NCI-H2227 treated with DMSO at 0.1 percent for 48 hours (cell line): ENCODE data around the gene TENM4.
"Not testable (repeated sequence)": the region's sequence is repeated elsewhere in the genome, so short reads cannot be mapped to it uniquely, and the experiment has no call there.

Experiments used
- DNase-seq: peaks from one replicate; lab custom pipeline; 2025; lab: John Stamatoyannopoulos, UW

Gene TENM4

DNA sequence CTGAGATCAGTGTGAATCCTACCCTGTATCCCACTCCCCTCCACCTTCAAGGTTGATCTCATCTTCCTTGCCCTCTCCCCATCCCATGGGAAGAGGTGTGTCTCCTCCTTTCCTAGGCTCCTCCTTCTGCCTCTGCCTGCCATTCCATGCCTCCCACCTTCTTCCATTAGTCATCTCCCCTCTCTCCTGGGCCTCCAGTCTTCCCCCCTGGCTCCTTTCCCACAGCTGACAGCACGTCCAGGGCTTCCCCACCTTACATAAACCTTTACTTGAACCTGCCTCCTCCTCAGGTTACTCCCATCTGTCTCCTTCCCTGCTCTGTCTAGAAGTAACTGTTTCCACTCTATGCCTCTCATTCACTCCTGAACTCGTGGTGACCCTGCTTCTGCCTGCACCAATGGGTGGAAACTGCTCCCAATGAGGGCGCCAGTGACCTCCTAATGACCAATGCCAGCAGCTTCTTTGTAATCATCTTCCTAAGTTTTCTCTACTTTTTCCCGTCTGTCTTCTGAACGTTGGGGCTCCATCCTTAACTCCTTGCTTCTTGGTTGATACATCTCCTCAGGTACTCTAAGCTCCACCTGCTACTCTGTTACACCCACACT is 599.3 kb downstream of the TENM4 start:
- DNase-seq = no peak

- no peak for DNase-seq
These were observed 600.2 kb downstream of the TENM4 start for GRCh38 chr11:78840623-78841022.

DNA sequence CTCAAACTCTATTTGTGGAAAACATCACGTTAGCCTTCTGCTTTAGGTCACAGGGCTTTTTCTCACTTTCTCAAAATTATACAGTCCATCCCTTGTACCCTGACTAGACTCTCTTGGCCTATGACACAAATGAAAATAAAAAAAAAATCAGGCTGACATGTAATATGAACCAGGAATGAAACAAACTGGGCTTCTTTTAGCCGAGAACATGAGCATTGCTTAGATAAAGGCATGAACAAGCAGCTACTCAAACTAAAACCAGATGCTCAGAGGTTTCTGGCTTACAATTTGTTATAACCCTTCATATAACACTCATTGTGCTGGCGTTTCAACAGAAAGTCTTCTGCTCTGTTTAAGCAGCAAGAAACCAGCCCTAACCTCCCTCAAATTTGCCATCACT is 600.6 kb downstream of the TENM4 start:
- no peak for DNase-seq

DNA sequence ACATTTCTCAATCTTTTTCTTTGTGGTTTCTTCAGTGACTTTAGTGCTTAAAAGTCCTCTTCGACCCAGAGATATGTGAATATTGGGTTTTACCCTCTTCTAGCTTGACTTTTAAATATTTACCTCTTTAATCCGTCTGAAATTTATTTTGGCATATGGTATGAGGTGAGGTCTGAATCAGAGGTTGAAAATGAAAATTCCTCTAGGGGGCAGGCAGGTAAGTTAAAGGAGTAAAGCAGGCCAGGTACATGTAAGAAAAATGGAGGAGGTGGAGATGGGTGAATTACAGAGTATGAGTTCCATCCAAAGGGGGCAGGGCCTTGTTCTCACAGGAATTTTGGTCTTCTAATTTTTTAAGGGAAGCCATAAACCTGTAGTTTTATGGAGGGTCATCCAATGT is 602.4 kb downstream of the TENM4 start:
- no peak for DNase-seq

- no peak for DNase-seq
These were observed 605.2 kb downstream of the TENM4 start for GRCh38 chr11:78835646-78836045.

GRCh38 chr11:78834886-78835285 is 605.9 kb downstream of the TENM4 start:
- no peak for DNase-seq

DNA sequence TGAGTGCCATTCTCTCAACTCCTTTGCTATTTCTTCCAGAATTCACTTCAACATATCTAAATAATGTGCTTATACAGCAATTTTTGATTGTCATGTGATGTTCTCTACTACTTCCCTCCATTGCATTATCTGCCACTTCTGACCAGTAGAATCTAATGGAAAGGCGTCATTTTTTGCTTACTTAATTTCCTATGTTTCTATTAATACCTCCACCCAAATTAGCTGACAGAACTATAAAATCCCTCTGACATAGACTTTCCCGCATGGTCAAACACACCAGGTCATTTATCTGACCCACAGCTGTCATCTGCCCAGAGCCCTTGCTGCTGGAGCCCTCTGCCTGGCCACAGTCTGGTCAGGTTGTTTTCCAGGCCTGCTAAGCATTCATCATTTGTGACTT is 607.6 kb downstream of the TENM4 start:
- DNase-seq = no peak

DNA sequence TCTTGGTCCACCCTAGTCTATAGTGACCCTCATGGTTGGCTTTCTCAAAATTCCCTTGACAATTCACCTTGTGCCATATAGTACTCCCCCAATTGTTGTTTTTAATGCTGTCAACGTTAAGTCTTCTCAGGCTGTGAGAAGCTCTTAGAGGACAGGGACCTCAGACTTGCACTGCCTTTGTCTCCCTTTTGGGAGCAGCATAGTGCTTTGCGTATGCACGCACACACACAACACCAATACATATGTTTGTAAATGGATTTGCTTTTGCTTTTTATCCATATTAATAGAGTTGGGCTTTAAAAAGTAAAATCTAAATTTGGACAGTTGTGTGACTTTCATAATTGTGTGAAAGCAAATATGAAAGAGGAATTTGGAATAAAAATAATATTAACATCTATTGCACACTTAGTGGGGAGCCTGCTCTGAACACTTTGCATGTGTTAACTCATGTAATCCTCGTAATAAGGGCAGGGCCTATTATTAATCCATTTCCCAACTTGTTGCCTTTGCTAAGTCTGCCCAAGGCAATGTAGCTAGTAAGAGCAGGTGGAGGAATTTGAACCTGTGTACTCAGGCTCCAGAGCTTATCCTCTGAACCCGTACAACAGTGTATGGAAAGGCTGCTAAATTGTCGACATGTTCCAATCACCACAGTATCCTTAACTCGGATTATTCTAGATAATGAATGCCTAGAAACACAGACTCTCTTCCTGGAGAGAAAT is 608.4 kb downstream of the TENM4 start:
- no peak for DNase-seq

DNA sequence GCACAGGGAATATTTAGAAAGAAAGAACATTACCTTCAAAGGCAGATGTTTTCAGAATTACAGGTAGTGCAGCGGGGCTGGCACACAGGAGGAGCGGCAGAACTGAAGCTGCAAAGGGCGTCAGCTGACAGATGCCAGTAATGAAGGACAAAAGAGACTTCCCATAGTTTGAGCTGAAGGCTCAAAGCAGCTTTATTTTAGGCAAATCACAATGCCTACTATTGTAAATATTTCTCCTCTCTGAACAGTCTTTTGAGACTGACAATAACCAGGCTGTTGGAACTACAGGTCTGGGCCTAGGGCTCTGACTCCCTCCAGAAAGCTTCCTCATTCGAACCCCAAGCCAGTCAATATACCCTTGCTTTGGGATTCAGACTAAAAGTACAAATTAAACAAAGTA is 609.3 kb downstream of the TENM4 start:
- no peak for DNase-seq

DNA sequence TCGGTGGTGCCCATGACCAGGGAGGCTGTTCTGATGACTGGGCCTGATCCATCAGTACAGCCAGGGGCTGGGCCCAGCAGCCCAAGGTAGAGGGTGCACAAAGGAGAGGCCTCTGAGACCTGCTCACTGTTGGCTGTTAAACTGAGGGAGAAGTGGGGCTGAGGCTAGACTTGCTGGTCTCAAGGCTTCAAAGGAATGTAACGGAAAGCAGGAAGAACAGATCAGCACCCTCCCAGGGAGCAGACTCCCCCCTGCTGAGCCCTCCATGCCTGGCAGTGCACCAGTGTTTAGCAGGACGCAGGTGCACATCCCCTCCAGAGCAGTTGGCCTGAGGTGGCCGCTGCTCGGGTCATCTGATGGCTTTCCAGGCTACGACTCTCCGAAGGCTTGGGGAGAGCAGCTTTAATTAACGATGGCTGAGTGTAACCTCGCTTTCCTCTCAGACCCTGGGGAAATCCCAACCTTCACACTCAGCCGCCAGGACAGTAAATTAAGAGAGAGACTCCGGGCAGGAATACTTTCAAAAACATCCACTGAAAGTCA is 610.5 kb downstream of the TENM4 start:
- DNase-seq = no peak

DNA sequence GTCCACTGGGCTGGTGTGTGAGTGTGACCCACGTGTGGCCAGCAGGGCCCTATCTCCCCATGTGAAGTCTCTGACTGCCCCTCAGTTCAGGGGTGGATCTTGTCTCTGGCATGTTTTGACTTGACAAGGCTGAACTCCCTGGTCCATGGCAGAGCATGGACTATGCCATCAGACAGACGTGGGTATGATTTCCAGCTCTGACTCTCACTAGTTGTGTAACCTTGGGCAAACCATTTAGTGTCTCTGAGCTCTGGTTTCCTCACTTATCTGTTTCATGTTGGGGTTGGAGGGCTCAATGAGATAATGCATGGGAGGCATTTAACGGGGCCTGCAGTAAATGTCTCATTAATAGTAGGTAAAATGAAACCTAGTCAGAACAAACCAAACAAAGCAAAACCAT is 611.7 kb downstream of the TENM4 start:
- DNase-seq = no peak

DNA sequence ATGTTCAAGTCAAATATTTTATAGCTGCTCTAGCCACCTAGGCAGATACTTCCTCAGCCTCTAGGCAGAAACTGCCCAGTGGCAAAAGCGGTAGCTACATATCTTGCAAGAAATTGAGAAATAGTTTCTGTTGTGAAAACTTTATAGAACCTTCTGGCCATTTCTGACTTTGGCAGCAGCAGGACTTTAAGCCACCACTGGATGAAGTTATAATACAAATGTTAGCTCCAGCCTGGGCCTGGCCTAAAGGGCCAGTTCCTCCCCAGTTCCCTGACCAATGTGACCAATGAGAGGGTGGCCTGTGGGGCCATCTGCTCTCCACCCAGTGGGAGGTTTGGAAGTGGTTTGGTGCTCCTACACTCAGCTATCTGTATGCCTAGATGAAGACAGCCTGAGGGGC is 612.2 kb downstream of the TENM4 start:
- DNase-seq = no peak

GRCh38 chr11:78827291-78827690 is 613.5 kb downstream of the TENM4 start:
- DNase-seq = not testable (repeated sequence)

- no peak for DNase-seq
These were observed 615.2 kb downstream of the TENM4 start for GRCh38 chr11:78825591-78826020.

GRCh38 chr11:78823588-78823987 is 617.2 kb downstream of the TENM4 start:
- DNase-seq = no peak

DNA sequence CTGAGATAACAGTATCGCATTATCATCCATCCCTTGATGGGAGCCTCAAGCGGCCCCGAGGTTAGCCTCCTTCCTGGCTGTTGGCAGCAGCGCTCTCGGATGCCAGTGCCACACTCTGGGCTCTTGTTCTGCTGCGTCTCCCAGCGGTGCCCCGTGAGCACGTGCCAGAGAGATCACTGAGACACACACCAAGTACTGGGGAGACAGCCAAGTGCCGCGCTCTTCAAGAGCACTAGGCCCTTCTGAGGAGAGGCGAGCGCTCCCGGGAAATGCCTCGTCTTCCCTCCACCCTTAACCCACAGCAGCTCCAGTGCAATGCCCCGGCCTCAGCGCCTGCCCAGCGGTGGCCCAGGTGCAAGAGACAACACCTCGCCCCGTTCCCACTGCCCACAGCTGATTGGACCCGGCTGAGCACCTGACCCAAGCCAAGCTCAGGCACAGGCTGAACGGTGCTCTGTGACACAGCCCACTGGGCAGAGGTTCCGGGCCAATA is 617.9 kb downstream of the TENM4 start:
- no peak for DNase-seq

GRCh38 chr11:78821371-78822306 is 619.2 kb downstream of the TENM4 start:
- no peak for DNase-seq

GRCh38 chr11:78820741-78821140 is 620.1 kb downstream of the TENM4 start:
- no peak for DNase-seq

DNA sequence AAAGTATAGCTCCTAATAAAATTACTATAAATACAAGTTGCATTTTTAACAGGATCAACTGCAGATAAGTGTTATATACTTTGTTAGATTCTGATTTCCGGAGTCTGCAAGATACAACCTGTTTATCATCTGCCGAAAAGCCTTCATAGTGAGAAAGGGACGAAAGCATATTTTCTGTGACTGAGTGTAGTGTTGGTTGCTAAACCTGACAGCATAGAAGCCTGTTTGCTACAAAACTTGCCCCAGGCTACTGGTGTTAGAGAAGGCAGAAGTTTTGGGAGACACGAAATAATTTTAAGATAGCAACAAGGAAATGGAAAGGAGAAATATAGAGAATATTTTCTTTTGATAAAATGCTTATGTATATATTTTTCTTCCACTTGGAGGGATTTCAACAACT is 622.6 kb downstream of the TENM4 start:
- DNase-seq = no peak

DNA sequence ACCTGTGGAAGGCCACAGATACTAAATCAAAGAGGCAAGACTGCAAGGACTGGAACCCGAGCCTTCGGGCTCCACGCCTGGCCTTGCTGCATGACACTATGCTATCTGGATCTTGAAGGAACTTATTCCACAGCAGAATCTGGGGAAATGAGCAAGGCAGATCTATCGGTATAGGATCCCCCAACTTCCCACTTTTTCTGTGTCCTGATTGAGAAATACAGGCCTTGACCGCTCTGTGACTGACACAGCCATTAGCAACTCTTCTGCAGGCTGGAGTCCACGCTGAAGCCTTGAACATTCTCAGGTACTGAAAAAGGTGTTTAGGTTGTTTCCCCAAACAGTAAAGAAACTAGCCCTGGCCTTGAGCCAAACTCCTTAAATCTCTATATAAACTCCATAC is 625.0 kb downstream of the TENM4 start:
- DNase-seq = no peak

DNA sequence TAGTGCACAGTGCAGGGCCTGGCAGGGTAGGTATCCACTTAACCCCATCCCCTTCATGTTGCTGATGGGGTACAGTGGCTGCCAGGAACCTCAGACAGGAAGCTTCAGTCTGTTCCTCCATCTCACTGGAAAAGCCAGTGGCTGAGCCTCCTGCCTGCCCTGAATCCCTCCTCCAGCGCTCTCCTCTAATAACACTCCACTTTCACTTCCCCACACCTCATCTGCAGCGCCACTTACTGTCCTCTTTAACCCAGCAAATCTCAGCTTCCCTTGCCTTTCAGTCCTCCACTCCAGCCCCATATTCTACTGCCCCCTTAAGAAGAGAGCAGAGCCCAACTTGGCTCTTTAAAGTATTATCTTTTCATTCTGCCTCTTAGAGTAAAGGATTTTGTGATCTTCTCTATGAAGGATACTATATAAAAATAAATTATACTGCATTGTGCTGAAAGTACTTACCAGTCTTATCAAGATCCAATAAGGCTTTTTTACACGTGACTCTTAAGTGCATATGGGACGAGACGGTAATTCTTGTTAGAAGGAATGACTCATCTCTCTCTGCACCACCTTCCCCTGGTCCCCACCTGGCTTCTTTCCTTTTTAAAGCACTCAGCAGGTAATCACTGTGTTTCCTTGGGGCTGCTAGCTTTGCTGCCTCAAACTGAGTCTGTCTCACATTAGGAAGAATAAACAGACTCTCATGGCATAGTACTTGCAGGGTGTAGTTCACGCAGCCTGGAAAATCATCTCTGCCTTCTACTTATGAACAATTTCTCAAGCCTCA is 628.1 kb downstream of the TENM4 start:
- peak; percentile 24 for DNase-seq
